Astrocyte (in vitro differentiated cells and primary cell): ENCODE data around the gene PRDM11.

ENCODE experiments used
- CTCF ChIP-seq: IDR thresholded peaks from 2 replicates; pipeline ENCODE4 v1.5.1; 2011; ENCODE audit warnings: low read depth, mild to moderate bottlenecking, inconsistent platforms, low read length, moderate library complexity; ENCODE audit not compliant: insufficient read depth
- EZH2 ChIP-seq: IDR thresholded peaks from 2 replicates; pipeline ENCODE4 v1.6.1; 2012; ENCODE audit warnings: mild to moderate bottlenecking, low read length, inconsistent platforms; ENCODE audit not compliant: insufficient read depth

DNA sequence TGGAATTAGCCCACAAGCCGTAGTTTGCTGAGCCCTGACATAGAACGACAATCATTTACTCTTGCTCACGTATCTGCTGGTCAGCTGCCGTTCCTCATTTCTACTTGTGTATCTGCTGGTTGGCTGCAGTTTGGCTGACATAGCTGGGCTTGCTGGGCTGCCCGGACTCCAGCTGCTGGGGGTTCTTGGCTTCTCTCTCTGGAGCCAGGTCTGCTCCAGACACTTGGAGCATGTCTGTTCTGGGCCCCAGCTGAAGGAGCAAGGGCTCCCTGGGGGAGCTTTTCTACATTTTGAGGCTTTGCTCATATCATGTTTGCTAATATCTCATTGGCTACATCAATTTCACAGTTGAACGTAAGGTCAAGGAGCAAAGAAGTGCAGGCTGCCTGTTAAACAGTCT is 47.3 kb downstream of the PRDM11 start:
- TF ChIP-seq CTCF = no peak
- no peak for TF ChIP-seq EZH2
